Esophagus (tissue), 2 donors: Measurements from ENCODE around the gene NMUR1. TPM values are rescaled to one million over a fixed set of nuclear protein-coding genes. Genes with fewer than 3 reads are reported as not detected.

Experiments used
- H3K27ac ChIP-seq, 2 donors: one replicate each; pipeline ENCODE4 v1.5.1; 2013; ENCODE audit warnings: low read depth in 2 of 2, mild to moderate bottlenecking in 2 of 2, inconsistent platforms in 1 of 2, low read length in 1 of 2, moderate library complexity in 1 of 2
- H3K27me3 ChIP-seq, 2 donors: one replicate each; pipeline ENCODE4 v1.6.1; 2013; ENCODE audit warnings: low read length in 2 of 2, control low read depth in 1 of 2, mild to moderate bottlenecking in 1 of 2; ENCODE audit not compliant: insufficient read depth in 2 of 2, control insufficient read depth in 1 of 2
- H3K36me3 ChIP-seq, 2 donors: one replicate each; pipeline ENCODE4 v1.6.1; 2013; ENCODE audit warnings: low read length in 1 of 2; ENCODE audit not compliant: control insufficient read depth in 2 of 2, insufficient read depth in 2 of 2
- H3K4me1 ChIP-seq, 2 donors: one replicate each; pipeline ENCODE4 v1.6.1; 2013; ENCODE audit warnings: low read length in 1 of 2; ENCODE audit not compliant: control insufficient read depth in 2 of 2, insufficient read depth in 2 of 2
- H3K4me3 ChIP-seq, 2 donors: one replicate each; pipeline ENCODE4 v1.5.1; 2013; ENCODE audit warnings: low read length in 2 of 2, mild to moderate bottlenecking in 2 of 2, low read depth in 1 of 2, moderate library complexity in 1 of 2
- H3K9me3 ChIP-seq, 2 donors: one replicate each; pipeline ENCODE4 v1.6.1; 2013; ENCODE audit warnings: mild to moderate bottlenecking in 2 of 2, low read depth in 1 of 2, low read length in 1 of 2, moderate library complexity in 1 of 2; ENCODE audit not compliant: control insufficient read depth in 2 of 2, insufficient read depth in 1 of 2
- WGBS, 2 donors: extraction: QIAGEN DNeasy Blood & Tissue Kit; methylation state at CpG; one replicate each; pipeline ENCODE4 v1.1.7; 2013; 5-methylcytosine and 5-hydroxymethylcytosine counted together
- polyA plus RNA-seq, 2 donors: library from polyadenylated mRNA; stranded (reverse); fragments of 200-250 nt; gene quantifications; one replicate each; pipeline ENCODE4 v1.2.3, GENCODE V29; 2013
- donor health status: healthy with polysubstance abuse.
- donor health status: Bipolar disorder and iron deficiency.

The NMUR1 gene
- polyA plus RNA-seq, 2 donors = 0.33 to 0.47 TPM

- Histone ChIP-seq H3K9me3 (no peaks in the 10 kb centered on the region), H3K27me3 (no peaks in the 10 kb centered on the region), H3K36me3 (no peaks in the 10 kb centered on the region), H3K27ac (no peak overlapping the region), H3K4me1 (peaks cover 3 to 4% of the 10 kb centered on the region in 2 donors), H3K4me3 (no peak overlapping the region)
- 81 to 86% methylated on average over 7 of the region's 7 CpGs for WGBS, 2 donors
These were observed 3.2 kb downstream of the NMUR1 start for GRCh38 chr2:231527091-231527395.

- 84 to 90% methylated on average over 16 of the region's 16 CpGs for WGBS, 2 donors
These were observed 3.7 kb downstream of the NMUR1 start for GRCh38 chr2:231526341-231527090.

GRCh38 chr2:231525248-231526163, 4.7 kb downstream of the NMUR1 start:
- H3K4me1 ChIP-seq = peaks cover 3 to 4% of the 10 kb centered on the region in 2 donors
- H3K36me3 ChIP-seq = no peaks in the 10 kb centered on the region
- WGBS, 2 donors = 93 to 94% methylated on average over 23 to 24 of the region's 24 CpGs
- no peak overlapping the region for H3K4me3 ChIP-seq
- H3K27ac ChIP-seq = no peak overlapping the region
- no peaks in the 10 kb centered on the region for H3K9me3 ChIP-seq
- H3K27me3 ChIP-seq = no peaks in the 10 kb centered on the region

More at GRCh38 chr2:231526341-231527090, 3.7 kb downstream of the NMUR1 start:
- Histone ChIP-seq H3K4me1 (peaks cover 3 to 4% of the 10 kb centered on the region in 2 donors), H3K9me3 (no peaks in the 10 kb centered on the region), H3K27me3 (no peaks in the 10 kb centered on the region), H3K27ac (no peak overlapping the region), H3K36me3 (no peaks in the 10 kb centered on the region), H3K4me3 (no peak overlapping the region)

- Histone ChIP-seq H3K4me1 (peaks cover 0 to 3% of the 10 kb centered on the region in 2 donors), H3K27me3 (no peaks in the 10 kb centered on the region), H3K36me3 (no peaks in the 10 kb centered on the region), H3K9me3 (no peaks in the 10 kb centered on the region), H3K27ac (no peak overlapping the region), H3K4me3 (no peak overlapping the region)
- 88 to 90% methylated on average over 16 of the region's 16 CpGs for WGBS, 2 donors
These were observed 5.6 kb downstream of the NMUR1 start for GRCh38 chr2:231524477-231525247.

- H3K27ac ChIP-seq = no peak overlapping the region
- no peak overlapping the region for H3K4me3 ChIP-seq
- 64 to 67% methylated on average over 11 of the region's 11 CpGs for WGBS, 2 donors
- H3K36me3 ChIP-seq = no peaks in the 10 kb centered on the region
- no peaks in the 10 kb centered on the region for H3K27me3 ChIP-seq
- peaks cover 0 to 3% of the 10 kb centered on the region in 2 donors for H3K4me1 ChIP-seq
- no peaks in the 10 kb centered on the region for H3K9me3 ChIP-seq
These were observed 6.6 kb downstream of the NMUR1 start for GRCh38 chr2:231523451-231524285.

- Histone ChIP-seq H3K27me3 (no peaks in the 10 kb centered on the region), H3K36me3 (no peaks in the 10 kb centered on the region), H3K4me1 (no peaks in the 10 kb centered on the region), H3K9me3 (no peaks in the 10 kb centered on the region), H3K27ac (no peak overlapping the region), H3K4me3 (no peak overlapping the region)
- 80 to 81% methylated on average over 8 of the region's 8 CpGs for WGBS, 2 donors
These were observed 7.6 kb downstream of the NMUR1 start for GRCh38 chr2:231522418-231523180.

GRCh38 chr2:231521443-231521842, 8.8 kb downstream of the NMUR1 start:
- 73 to 81% methylated on average over 3 of the region's 3 CpGs for WGBS, 2 donors
- Histone ChIP-seq H3K4me1 (no peaks in the 10 kb centered on the region), H3K36me3 (no peaks in the 10 kb centered on the region), H3K9me3 (no peaks in the 10 kb centered on the region), H3K27me3 (no peaks in the 10 kb centered on the region), H3K4me3 (no peak overlapping the region), H3K27ac (no peak overlapping the region)

- no peaks in the 10 kb centered on the region for H3K4me1 ChIP-seq
- H3K4me3 ChIP-seq = no peak overlapping the region
- no peak overlapping the region for H3K27ac ChIP-seq
- H3K9me3 ChIP-seq = no peaks in the 10 kb centered on the region
- no peaks in the 10 kb centered on the region for H3K36me3 ChIP-seq
- WGBS, 2 donors = 53 to 63% methylated on average over 4 of the region's 4 CpGs
- H3K27me3 ChIP-seq = no peaks in the 10 kb centered on the region
These were observed 10.2 kb downstream of the NMUR1 start for GRCh38 chr2:231519975-231520555.
